Lower leg skin (tissue), 4 donors: ENCODE data around the gene CDR2L. TPM values are rescaled to one million over a fixed set of nuclear protein-coding genes. Genes with fewer than 3 reads are reported as not detected.

Experiments used
- DNase-seq, 2 donors: peaks; one replicate each; pipeline ENCODE4 v3.0.0-alpha.2; 2019; ENCODE audit warnings: low spot score in 2 of 2
- H3K4me3 ChIP-seq: fragments of 200-600 bp; sonication (generic); 2 replicates; pipeline ENCODE4 v1.5.1; 2017; ENCODE audit warnings: mild to moderate bottlenecking, low read depth; ENCODE audit not compliant: poor library complexity, severe bottlenecking
- POLR2A ChIP-seq, 2 donors: fragments of 450-650 bp; IDR thresholded peaks; one replicate each; pipeline ENCODE4 v1.6.1; 2016 to 2017; ENCODE audit warnings: antibody characterized with exemption in 2 of 2, mild to moderate bottlenecking in 1 of 2, moderate library complexity in 1 of 2
- WGBS, 2 donors: methylation state at CpG; one replicate each; pipeline ENCODE4 v1.1.5; 2018; 5-methylcytosine and 5-hydroxymethylcytosine counted together
- intact Hi-C: fragments of 100-400 bp; cut with DNase I; formaldehyde crosslinking; loops from one replicate; pipeline ENCODE4 v1.15.0; 2023; ENCODE audit warnings: low total_unique reads
- total RNA-seq, 4 donors: library from RNA; depleted of rRNA; stranded (reverse); fragments of >200 nt; gene quantifications; one replicate each; pipeline ENCODE4 v1.1.0, GENCODE V29; 2016
- TF ChIP-seq, protein P1 (sequence below), 3 donors: fragments of 450-650 bp; IDR thresholded peaks; one replicate each; pipeline ENCODE4 v1.5.1; 2016; ENCODE audit warnings: antibody characterized with exemption in 3 of 3, mild to moderate bottlenecking in 3 of 3, moderate library complexity in 2 of 3

The CDR2L gene
- total RNA-seq, 4 donors from 2014 or later, result 4.5 to 9.8 (median 5.3) TPM

GRCh38 chr17:74972973-74973328, 14.5 kb upstream of the CDR2L start:
- 21 to 22% methylated on average over 17 of the region's 17 CpGs for WGBS, 2 donors
- TF ChIP-seq, protein P1, sequence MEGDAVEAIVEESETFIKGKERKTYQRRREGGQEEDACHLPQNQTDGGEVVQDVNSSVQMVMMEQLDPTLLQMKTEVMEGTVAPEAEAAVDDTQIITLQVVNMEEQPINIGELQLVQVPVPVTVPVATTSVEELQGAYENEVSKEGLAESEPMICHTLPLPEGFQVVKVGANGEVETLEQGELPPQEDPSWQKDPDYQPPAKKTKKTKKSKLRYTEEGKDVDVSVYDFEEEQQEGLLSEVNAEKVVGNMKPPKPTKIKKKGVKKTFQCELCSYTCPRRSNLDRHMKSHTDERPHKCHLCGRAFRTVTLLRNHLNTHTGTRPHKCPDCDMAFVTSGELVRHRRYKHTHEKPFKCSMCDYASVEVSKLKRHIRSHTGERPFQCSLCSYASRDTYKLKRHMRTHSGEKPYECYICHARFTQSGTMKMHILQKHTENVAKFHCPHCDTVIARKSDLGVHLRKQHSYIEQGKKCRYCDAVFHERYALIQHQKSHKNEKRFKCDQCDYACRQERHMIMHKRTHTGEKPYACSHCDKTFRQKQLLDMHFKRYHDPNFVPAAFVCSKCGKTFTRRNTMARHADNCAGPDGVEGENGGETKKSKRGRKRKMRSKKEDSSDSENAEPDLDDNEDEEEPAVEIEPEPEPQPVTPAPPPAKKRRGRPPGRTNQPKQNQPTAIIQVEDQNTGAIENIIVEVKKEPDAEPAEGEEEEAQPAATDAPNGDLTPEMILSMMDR (IDR thresholded peaks at IDR 0.05), result no peak
- TF ChIP-seq POLR2A (IDR thresholded peaks at IDR 0.05), result no peak
- intact Hi-C loops, result no loop called here
- DNase-seq, result no peak
- no peak overlapping the region for H3K4me3 ChIP-seq

GRCh38 chr17:74975943-74976342, 11.5 kb upstream of the CDR2L start:
- intact Hi-C loops, result no loop called here
- DNase-seq, result no peak
- no peak overlapping the region for H3K4me3 ChIP-seq
- 74 to 83% methylated on average over 4 of the region's 4 CpGs for WGBS, 2 donors
- no peak for TF ChIP-seq POLR2A (IDR thresholded peaks at IDR 0.05)
- TF ChIP-seq, protein P1 (IDR thresholded peaks at IDR 0.05), result no peak

- WGBS, 2 donors, result 93 to 96% methylated on average over 3 of the region's 3 CpGs
- TF ChIP-seq, protein P1 (IDR thresholded peaks at IDR 0.05), result no peak
- TF ChIP-seq POLR2A (IDR thresholded peaks at IDR 0.05), result no peak
- intact Hi-C loops, result no loop called here
Measured at GRCh38 chr17:74977802-74978201, 9.6 kb upstream of the CDR2L start.

GRCh38 chr17:74978240-74978639, 9.2 kb upstream of the CDR2L start:
- WGBS, 2 donors, result 86% methylated on average over 2 to 3 of the region's 3 CpGs
- no peak overlapping the region for H3K4me3 ChIP-seq
- intact Hi-C loops, result no loop called here
- DNase-seq, result no peak
- TF ChIP-seq POLR2A (IDR thresholded peaks at IDR 0.05), result no peak
- TF ChIP-seq, protein P1 (IDR thresholded peaks at IDR 0.05), result no peak

More at GRCh38 chr17:74977802-74978201, 9.6 kb upstream of the CDR2L start:
- DNase-seq, result no peak
- no peak overlapping the region for H3K4me3 ChIP-seq

- DNase-seq, result no peak
- no peak overlapping the region for H3K4me3 ChIP-seq
- WGBS, 2 donors, result 83 to 86% methylated on average over 17 of the region's 17 CpGs
- TF ChIP-seq POLR2A (IDR thresholded peaks at IDR 0.05), result no peak
- TF ChIP-seq, protein P1 (IDR thresholded peaks at IDR 0.05), result no peak
- intact Hi-C loops, result no loop called here
Measured at GRCh38 chr17:74979408-74980146, 7.9 kb upstream of the CDR2L start.
